OCI-LY1 (cell line): ENCODE results near the gene BBS9.

ENCODE experiments used
- H2AFZ ChIP-seq: fragments of 200-600 bp; sonication (generic), shearing (Covaris generic); 2 replicates; pipeline ENCODE4 v1.6.0; 2014; ENCODE audit warnings: antibody characterized with exemption, mild to moderate bottlenecking, low read length
- H3F3A ChIP-seq: fragments of 200-600 bp; sonication (generic), shearing (Covaris generic); 2 replicates; pipeline ENCODE4 v1.6.0; 2014; ENCODE audit warnings: mild to moderate bottlenecking, antibody characterized with exemption, low read length, moderate library complexity; ENCODE audit not compliant: insufficient read depth
- H3K27ac ChIP-seq: fragments of 200-600 bp; sonication (generic); 2 replicates; pipeline ENCODE4 v1.5.1; 2014; ENCODE audit warnings: low read length, mixed run types, mild to moderate bottlenecking, low read depth; ENCODE audit not compliant: poor library complexity, severe bottlenecking
- H3K27me3 ChIP-seq: fragments of 200-600 bp; sonication (generic); 2 replicates; pipeline ENCODE4 v1.6.0; 2014; ENCODE audit warnings: antibody characterized with exemption, mild to moderate bottlenecking, low read length, moderate library complexity; ENCODE audit not compliant: insufficient read depth
- H3K36me3 ChIP-seq: fragments of 200-600 bp; sonication (generic); 2 replicates; pipeline ENCODE4 v1.6.1; 2014; ENCODE audit warnings: mild to moderate bottlenecking, antibody characterized with exemption, low read length, moderate library complexity, mixed read lengths; ENCODE audit not compliant: insufficient read depth
- H3K4me1 ChIP-seq: fragments of 200-600 bp; sonication (generic); 2 replicates; pipeline ENCODE4 v1.5.1; 2014; ENCODE audit warnings: mild to moderate bottlenecking, low read length, moderate library complexity; ENCODE audit not compliant: insufficient read depth, severe bottlenecking
- H3K4me2 ChIP-seq: fragments of 200-600 bp; sonication (generic), shearing (Covaris generic); 2 replicates; pipeline ENCODE4 v1.6.1; 2014; ENCODE audit warnings: low read length
- H3K4me3 ChIP-seq: fragments of 200-600 bp; sonication (generic); 2 replicates; pipeline ENCODE4 v1.5.1; 2014; ENCODE audit warnings: low read length, low read depth, mild to moderate bottlenecking, mixed read lengths; ENCODE audit not compliant: poor library complexity, severe bottlenecking
- H3K79me2 ChIP-seq: fragments of 200-600 bp; shearing (Covaris generic); 2 replicates; pipeline ENCODE4 v1.6.1; 2016; ENCODE audit warnings: mixed run types, low read length, mixed read lengths; ENCODE audit not compliant: insufficient read depth
- H3K9ac ChIP-seq: fragments of 200-600 bp; sonication (generic), shearing (Covaris generic); 2 replicates; pipeline ENCODE4 v1.6.1; 2014; ENCODE audit warnings: mild to moderate bottlenecking, low read length, mixed read lengths
- H3K9me2 ChIP-seq: fragments of 200-600 bp; sonication (generic), shearing (Covaris generic); 2 replicates; pipeline ENCODE4 v1.6.1; 2014; ENCODE audit warnings: low read depth, mild to moderate bottlenecking, low read length, mixed read lengths
- H3K9me3 ChIP-seq: fragments of 200-600 bp; shearing (Covaris generic); 2 replicates; pipeline ENCODE4 v1.6.1; 2014; ENCODE audit warnings: low read length, mixed read lengths
- H4K20me1 ChIP-seq: fragments of 200-600 bp; sonication (generic), shearing (Covaris generic); 2 replicates; pipeline ENCODE4 v1.6.0; 2016; ENCODE audit warnings: mild to moderate bottlenecking, low read length; ENCODE audit not compliant: insufficient read depth
- CTCF ChIP-seq: fragments of 200-600 bp; sonication (generic), shearing (Covaris generic); IDR thresholded peaks from 2 replicates; pipeline ENCODE4 v1.5.1; 2017; ENCODE audit warnings: mild to moderate bottlenecking, antibody characterized with exemption, low read length, moderate library complexity, mixed read lengths
- EZH2 ChIP-seq: fragments of 200-600 bp; sonication (generic), shearing (Covaris generic); IDR thresholded peaks from 2 replicates; pipeline ENCODE4 v1.8.0; 2017; ENCODE audit warnings: borderline replicate concordance, mixed run types, mild to moderate bottlenecking, antibody characterized with exemption, low read length, moderate library complexity, mixed read lengths

BBS9 gene

GRCh38 chr7:33369888-33370287 is 240.5 kb downstream of the BBS9 start:
- no peaks in the 10 kb centered on the region for H4K20me1 ChIP-seq
- H3K4me3 ChIP-seq, result no peak overlapping the region
- no peaks in the 10 kb centered on the region for H3K4me1 ChIP-seq
- TF ChIP-seq EZH2 (no peak), CTCF (no peak)
- no peaks in the 10 kb centered on the region for H3K27me3 ChIP-seq
- H3F3A ChIP-seq, result no peaks in the 10 kb centered on the region
- no peak overlapping the region for H3K9ac ChIP-seq
- H2AFZ ChIP-seq, result no peak overlapping the region
- no peaks in the 10 kb centered on the region for H3K79me2 ChIP-seq
- no peaks in the 10 kb centered on the region for H3K9me2 ChIP-seq
- no peaks in the 10 kb centered on the region for H3K36me3 ChIP-seq
- H3K9me3 ChIP-seq, result no peaks in the 10 kb centered on the region
- no peak overlapping the region for H3K4me2 ChIP-seq
- H3K27ac ChIP-seq, result no peak overlapping the region

- H3K9me2 ChIP-seq, result no peaks in the 10 kb centered on the region
- H3K36me3 ChIP-seq, result no peaks in the 10 kb centered on the region
- H4K20me1 ChIP-seq, result no peaks in the 10 kb centered on the region
- TF ChIP-seq EZH2 (no peak), CTCF (no peak)
- no peaks in the 10 kb centered on the region for H3F3A ChIP-seq
- H3K4me2 ChIP-seq, result no peak overlapping the region
- no peaks in the 10 kb centered on the region for H3K9me3 ChIP-seq
- no peaks in the 10 kb centered on the region for H3K27me3 ChIP-seq
- H3K79me2 ChIP-seq, result no peaks in the 10 kb centered on the region
- H2AFZ ChIP-seq, result no peak overlapping the region
- no peak overlapping the region for H3K27ac ChIP-seq
- no peaks in the 10 kb centered on the region for H3K4me1 ChIP-seq
- H3K9ac ChIP-seq, result no peak overlapping the region
- H3K4me3 ChIP-seq, result no peak overlapping the region
Measured at GRCh38 chr7:33373195-33373594, 243.8 kb downstream of the BBS9 start.

GRCh38 chr7:33379891-33380525 is 250.6 kb downstream of the BBS9 start:
- no peak overlapping the region for H3K9ac ChIP-seq
- H3K36me3 ChIP-seq, result no peaks in the 10 kb centered on the region
- H2AFZ ChIP-seq, result no peak overlapping the region
- H3K4me1 ChIP-seq, result no peaks in the 10 kb centered on the region
- no peak overlapping the region for H3K4me3 ChIP-seq
- no peaks in the 10 kb centered on the region for H3K27me3 ChIP-seq
- H3K4me2 ChIP-seq, result no peak overlapping the region
- TF ChIP-seq CTCF, result no peak
- TF ChIP-seq EZH2, result no peak
- H3K9me3 ChIP-seq, result no peaks in the 10 kb centered on the region
- H3K79me2 ChIP-seq, result no peaks in the 10 kb centered on the region
- H3F3A ChIP-seq, result no peaks in the 10 kb centered on the region
- H4K20me1 ChIP-seq, result no peaks in the 10 kb centered on the region
- H3K27ac ChIP-seq, result no peak overlapping the region
- no peaks in the 10 kb centered on the region for H3K9me2 ChIP-seq
